Measurements from ENCODE around the gene MREG. TPM values are rescaled to one million over a fixed set of nuclear protein-coding genes. Genes with fewer than 3 reads are reported as not detected.

MREG gene
- total and polyA plus RNA-seq, 9 donors = 0.85 to 5.4 (median 2.1) TPM

- Histone ChIP-seq H3K27me3 (no peaks in the 10 kb centered on the region), H3K4me3 (no peak overlapping the region), H3K9me3 (no peaks in the 10 kb centered on the region), H3K36me3 (no peaks in the 10 kb centered on the region), H3K4me1 (ENCODE audit: insufficient read depth) (peaks cover 2% of the 10 kb centered on the region), H3K27ac (no peak overlapping the region)
- intact Hi-C loops (cut with DNase I) = loop anchor here in 2 of 4 donors (5.0 kb wide), 2 partner anchors 462 to 467 kb away; no protein-coding TSS in a partner anchor
- WGBS, 3 donors = 42 to 69% (median 56%) methylated on average over 3 of the region's 3 CpGs
- TF ChIP-seq CTCF (IDR thresholded peaks at IDR 0.05) (no peak), EP300 (IDR thresholded peaks at IDR 0.05) (no peak), POLR2A (IDR thresholded peaks at IDR 0.05) (no peak)
- DNase-seq = no peak
These were observed 94.3 kb downstream of the MREG start for GRCh38 chr2:215918901-215919599.

- TF ChIP-seq POLR2A (IDR thresholded peaks at IDR 0.05) (no peak), CTCF (IDR thresholded peaks at IDR 0.05) (no peak), EP300 (IDR thresholded peaks at IDR 0.05) (no peak)
- Histone ChIP-seq H3K9me3 (no peaks in the 10 kb centered on the region), H3K27me3 (no peaks in the 10 kb centered on the region), H3K4me1 (ENCODE audit: insufficient read depth) (peaks cover 2% of the 10 kb centered on the region), H3K4me3 (no peak overlapping the region), H3K36me3 (no peaks in the 10 kb centered on the region), H3K27ac (peak overlapping the region in 1 of 2 donors; percentile 14)
- WGBS, 3 donors = 12 to 23% (median 15%) methylated on average over 3 of the region's 3 CpGs
- intact Hi-C loops (cut with DNase I) = loop anchor here in 2 of 4 donors (5.0 kb wide), 2 partner anchors 461 to 466 kb away; no protein-coding TSS in a partner anchor
- no peak for DNase-seq
These were observed 95.3 kb downstream of the MREG start for GRCh38 chr2:215917953-215918620.

DNA sequence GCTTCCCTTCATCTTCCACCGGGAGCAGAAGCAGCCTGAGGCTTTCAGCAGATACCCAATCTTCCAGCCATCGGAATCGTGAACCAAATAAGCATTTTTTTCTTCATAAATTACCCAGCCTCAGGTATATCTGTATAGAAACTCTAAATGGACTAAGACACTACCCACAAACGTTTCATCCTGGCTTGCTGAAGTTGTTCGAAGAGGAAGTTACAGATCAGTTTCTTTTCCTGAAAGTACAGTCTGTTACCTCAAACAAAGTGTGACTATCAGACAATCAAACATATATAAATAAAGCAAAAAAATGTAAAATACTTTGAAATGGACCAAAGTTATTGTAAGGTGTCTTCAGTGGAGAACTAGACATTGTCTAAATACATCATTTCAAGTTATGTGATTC, 97.9 kb downstream of the MREG start:
- TF ChIP-seq CTCF (IDR thresholded peaks at IDR 0.05) = no peak
- TF ChIP-seq POLR2A (IDR thresholded peaks at IDR 0.05) = no peak
- no peak for TF ChIP-seq EP300 (IDR thresholded peaks at IDR 0.05)
- intact Hi-C loops (cut with DNase I) = loop anchor here in 2 of 4 donors (5.0 kb wide), 2 partner anchors 458 to 463 kb away; no protein-coding TSS in a partner anchor
- peaks cover 2% of the 10 kb centered on the region for H3K4me1 ChIP-seq (ENCODE audit: insufficient read depth)

DNA sequence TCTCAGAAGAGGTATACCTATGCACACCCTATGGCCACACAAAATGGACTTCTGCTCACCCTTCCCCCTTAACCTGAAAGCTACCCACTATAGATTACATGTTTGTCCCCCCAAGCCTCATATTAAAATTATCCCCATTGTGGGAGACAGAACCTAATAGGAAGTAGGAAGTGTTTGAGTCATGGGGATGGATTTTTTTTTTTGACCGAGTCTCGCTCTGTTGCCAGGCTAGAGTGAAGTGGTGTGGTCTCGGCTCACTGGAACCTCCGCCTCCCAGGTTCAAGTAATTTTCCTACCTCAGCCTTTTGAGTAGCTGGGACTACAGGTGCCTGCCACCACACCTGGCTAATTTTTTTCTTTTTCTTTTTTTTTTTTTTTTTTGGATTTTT, 98.6 kb downstream of the MREG start:
- Histone ChIP-seq H3K36me3 (no peaks in the 10 kb centered on the region), H3K4me1 (ENCODE audit: insufficient read depth) (peaks cover 2% of the 10 kb centered on the region), H3K27ac (no peak overlapping the region), H3K27me3 (no peaks in the 10 kb centered on the region), H3K9me3 (no peaks in the 10 kb centered on the region), H3K4me3 (no peak overlapping the region)
- TF ChIP-seq POLR2A (IDR thresholded peaks at IDR 0.05) = no peak
- TF ChIP-seq EP300 (IDR thresholded peaks at IDR 0.05) = no peak
- no peak for TF ChIP-seq CTCF (IDR thresholded peaks at IDR 0.05)
- intact Hi-C loops (cut with DNase I) = loop anchor here in 2 of 4 donors (5.0 kb wide), 2 partner anchors 457 to 462 kb away; no protein-coding TSS in a partner anchor
- 97 to 99% (median 99%) methylated on average over 4 of the region's 4 CpGs for WGBS, 3 donors
- DNase-seq = no peak

More for the DNA sequence above, 97.9 kb downstream of the MREG start:
- no peak for DNase-seq
- no peaks in the 10 kb centered on the region for H3K9me3 ChIP-seq
- no peak overlapping the region for H3K4me3 ChIP-seq
- 88 to 90% (median 89%) methylated on average over 5 of the region's 5 CpGs for WGBS, 3 donors
- H3K27me3 ChIP-seq = no peaks in the 10 kb centered on the region
- H3K36me3 ChIP-seq = no peaks in the 10 kb centered on the region
- no peak overlapping the region for H3K27ac ChIP-seq
